Lower leg skin (tissue), 3 donors: ENCODE results near the gene CBFA2T3.

Experiments
- POLR2A ChIP-seq, 2 donors: fragments of 450-650 bp; IDR thresholded peaks; one replicate each; pipeline ENCODE4 v1.6.1; 2016 to 2017; ENCODE audit warnings: antibody characterized with exemption in 2 of 2, mild to moderate bottlenecking in 1 of 2, moderate library complexity in 1 of 2
- TF ChIP-seq, protein P1 (sequence below), 3 donors: fragments of 450-650 bp; IDR thresholded peaks; one replicate each; pipeline ENCODE4 v1.5.1; 2016; ENCODE audit warnings: antibody characterized with exemption in 3 of 3, mild to moderate bottlenecking in 3 of 3, moderate library complexity in 2 of 3

DNA sequence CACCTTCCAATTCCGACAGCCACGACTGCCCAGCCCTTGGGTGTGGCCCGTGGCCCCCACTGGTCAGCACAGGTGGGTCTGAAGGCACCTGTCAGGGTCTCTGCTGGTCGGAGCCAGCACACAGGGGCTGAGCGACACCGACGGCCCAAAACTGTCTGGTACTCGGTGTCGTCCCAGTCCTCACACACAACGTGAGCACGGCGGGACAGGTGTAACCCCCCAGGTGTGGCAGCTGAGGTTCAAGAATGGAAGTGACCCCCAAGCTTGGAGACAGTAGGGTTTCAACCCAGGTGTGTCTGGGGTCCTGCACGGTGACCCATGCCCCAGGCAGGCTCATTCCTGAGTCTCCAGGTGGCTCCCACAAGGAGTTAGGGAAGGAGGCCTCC, 121.3 kb downstream of the CBFA2T3 start:
- TF ChIP-seq POLR2A (IDR thresholded peaks at IDR 0.05) = no peak
- TF ChIP-seq, protein P1, sequence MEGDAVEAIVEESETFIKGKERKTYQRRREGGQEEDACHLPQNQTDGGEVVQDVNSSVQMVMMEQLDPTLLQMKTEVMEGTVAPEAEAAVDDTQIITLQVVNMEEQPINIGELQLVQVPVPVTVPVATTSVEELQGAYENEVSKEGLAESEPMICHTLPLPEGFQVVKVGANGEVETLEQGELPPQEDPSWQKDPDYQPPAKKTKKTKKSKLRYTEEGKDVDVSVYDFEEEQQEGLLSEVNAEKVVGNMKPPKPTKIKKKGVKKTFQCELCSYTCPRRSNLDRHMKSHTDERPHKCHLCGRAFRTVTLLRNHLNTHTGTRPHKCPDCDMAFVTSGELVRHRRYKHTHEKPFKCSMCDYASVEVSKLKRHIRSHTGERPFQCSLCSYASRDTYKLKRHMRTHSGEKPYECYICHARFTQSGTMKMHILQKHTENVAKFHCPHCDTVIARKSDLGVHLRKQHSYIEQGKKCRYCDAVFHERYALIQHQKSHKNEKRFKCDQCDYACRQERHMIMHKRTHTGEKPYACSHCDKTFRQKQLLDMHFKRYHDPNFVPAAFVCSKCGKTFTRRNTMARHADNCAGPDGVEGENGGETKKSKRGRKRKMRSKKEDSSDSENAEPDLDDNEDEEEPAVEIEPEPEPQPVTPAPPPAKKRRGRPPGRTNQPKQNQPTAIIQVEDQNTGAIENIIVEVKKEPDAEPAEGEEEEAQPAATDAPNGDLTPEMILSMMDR (IDR thresholded peaks at IDR 0.05) = no peak
